Astrocyte of the cerebellum (primary cell): ENCODE results near the gene ABCA7.

Experiments
- DNase-seq: peaks from one replicate; pipeline ENCODE4 v3.0.0-alpha.2; 2011; ENCODE audit warnings: low read depth
- H3K4me3 ChIP-seq: 2 replicates; pipeline ENCODE4 v1.5.1; 2011; ENCODE audit warnings: mild to moderate bottlenecking, low read depth, low read length, moderate library complexity
- CTCF ChIP-seq: IDR thresholded peaks from 2 replicates; pipeline ENCODE4 v1.5.1; 2012; ENCODE audit warnings: low read length, low read depth, moderate library complexity, mild to moderate bottlenecking; ENCODE audit errors: missing control alignments
- in situ Hi-C: cut with HindIII; loops from 2 replicates; pipeline ENCODE4 v1.10.0; 2017; ENCODE audit warnings: low sequenced_read_pairs

The ABCA7 gene

GRCh38 chr19:1061987-1062386 lies 22.1 kb downstream of the ABCA7 start:
- no peak for TF ChIP-seq CTCF
- no peak for DNase-seq
- in situ Hi-C loops, result no loop called here
- no peak overlapping the region for H3K4me3 ChIP-seq

DNA sequence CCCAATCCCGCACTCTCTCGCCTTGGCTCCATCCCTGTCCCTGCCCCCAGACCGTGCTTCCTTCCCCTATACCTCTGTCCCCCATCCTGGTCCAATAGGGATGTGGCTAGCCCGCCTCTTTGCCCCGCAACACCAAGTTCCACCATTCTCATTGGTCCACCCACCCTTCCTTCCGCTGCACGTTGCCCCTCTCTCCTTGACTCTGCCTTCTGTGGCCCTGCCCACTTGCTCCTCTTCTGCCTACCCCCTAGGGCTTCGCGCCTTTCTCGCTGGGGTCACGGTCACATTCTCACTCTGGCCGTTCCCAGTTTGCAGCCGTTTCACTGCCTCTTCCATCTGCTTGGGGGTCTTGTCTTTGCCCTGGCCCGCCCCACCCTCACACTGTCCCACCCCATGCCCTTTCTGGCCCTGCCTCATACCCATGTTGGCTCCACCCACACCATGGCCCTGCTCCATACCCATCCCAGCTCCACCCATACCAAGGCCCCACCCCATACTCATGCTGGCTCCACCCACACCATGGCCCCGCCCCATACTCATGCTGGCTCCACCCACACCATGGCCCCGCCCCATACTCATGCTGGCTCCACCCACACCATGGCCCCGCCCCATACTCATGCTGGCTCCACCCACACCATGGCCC lies 22.6 kb downstream of the ABCA7 start:
- in situ Hi-C loops, result no loop called here
- no peak for DNase-seq
- no peak overlapping the region for H3K4me3 ChIP-seq
- TF ChIP-seq CTCF, result no peak

DNA sequence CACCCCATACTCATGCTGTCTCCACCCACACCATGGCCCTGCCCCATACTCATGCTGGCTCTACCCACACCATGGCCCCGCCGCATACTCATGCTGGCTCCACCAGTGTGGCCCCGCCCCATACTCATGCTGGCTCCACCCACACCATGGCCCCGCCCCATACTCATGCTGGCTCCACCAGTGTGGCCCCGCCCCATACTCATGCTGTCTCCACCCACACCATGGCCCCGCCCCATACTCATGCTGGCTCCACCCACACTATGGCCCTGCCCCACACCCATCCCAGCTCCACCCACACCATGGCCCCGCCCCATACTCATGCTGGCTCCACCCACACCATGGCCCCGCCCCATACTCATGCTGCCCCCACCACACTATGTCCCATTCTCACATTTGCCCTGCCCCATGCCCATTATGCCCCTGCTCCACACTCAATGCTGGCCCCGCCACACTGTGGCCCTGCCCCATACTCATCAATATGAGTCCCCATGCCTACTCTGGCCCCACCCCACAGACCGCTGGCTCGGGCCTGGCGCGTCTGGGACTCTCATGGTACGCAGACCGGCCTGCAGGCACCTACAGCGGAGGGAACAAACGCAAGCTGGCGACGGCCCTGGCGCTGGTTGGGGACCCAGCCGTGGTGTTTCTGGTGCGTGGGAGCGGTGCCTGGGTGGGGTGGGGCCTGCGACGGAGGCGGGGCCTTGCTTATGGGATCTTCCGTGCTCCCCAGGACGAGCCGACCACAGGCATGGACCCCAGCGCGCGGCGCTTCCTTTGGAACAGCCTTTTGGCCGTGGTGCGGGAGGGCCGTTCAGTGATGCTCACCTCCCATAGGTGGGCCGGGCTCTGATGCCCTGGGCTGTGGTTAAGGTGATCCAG lies 23.4 kb downstream of the ABCA7 start:
- H3K4me3 ChIP-seq, result no peak overlapping the region
- in situ Hi-C loops, result no loop called here
- no peak for DNase-seq
- TF ChIP-seq CTCF, result no peak

DNA sequence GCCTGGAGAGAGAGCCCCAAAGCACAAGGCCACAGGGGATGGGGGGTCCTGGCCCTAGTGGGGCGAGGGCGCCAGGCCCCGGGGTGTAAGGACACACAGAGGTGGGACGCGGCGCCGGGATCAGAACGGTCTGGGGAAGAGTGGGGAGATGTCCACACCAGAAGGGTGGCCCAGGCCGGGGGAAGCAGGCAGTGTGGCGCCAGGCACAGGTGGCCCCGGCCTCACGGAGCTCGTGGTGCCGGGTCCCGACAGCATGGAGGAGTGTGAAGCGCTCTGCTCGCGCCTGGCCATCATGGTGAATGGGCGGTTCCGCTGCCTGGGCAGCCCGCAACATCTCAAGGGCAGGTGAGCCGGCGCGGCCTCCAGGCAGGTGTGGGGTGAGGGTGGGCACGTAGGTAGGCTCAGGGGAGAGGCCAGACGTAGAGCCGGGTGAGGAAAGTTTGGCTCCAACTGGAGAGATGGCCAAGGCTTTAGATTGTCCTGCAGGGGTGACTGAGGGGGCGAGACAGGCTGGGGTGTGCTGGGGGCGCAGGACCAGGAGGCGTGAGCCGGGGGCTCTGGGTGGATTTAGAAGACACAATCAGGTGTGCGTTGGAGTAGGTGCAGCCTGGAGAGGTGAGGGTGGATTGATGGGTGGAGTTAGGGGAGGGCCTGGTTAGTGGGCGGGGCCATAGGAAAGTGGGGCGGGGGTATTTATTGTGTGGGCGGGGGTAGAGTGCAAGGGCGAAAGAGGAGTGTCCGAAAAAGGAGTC lies 24.2 kb downstream of the ABCA7 start:
- in situ Hi-C loops, result no loop called here
- no peak for TF ChIP-seq CTCF
- no peak for DNase-seq
- H3K4me3 ChIP-seq, result no peak overlapping the region

GRCh38 chr19:1064661-1065605 lies 25.0 kb downstream of the ABCA7 start:
- H3K4me3 ChIP-seq, result no peak overlapping the region
- peak; percentile 16 for DNase-seq
- in situ Hi-C loops, result no loop called here
- peak; percentile 72 for TF ChIP-seq CTCF
